ENCODE measurements around the gene SERPINB10.

DNA sequence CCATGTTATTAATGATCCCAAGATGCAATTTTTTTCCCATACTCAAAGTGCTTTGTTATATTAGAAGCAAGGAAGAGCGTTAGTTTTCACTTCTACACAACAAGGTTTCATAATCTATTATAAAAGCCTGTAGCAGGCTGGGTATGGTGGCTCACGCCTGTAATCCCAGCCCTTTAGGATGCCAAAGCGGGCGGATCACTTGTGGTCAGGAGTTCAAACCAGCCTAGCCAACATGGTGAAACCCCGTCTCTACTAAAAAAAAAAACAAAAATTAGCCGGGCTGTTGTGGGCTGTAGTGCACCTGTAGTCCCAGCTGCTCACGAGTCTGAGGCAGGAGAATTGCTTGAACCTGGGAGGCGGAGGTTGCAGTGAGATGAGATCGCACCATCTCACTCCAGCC is 39.2 kb upstream of the SERPINB10 start:
- TF ChIP-seq POLR2A (IDR thresholded peaks at IDR 0.05; ENCODE audit: low read depth, low read length) (no peak), TAF1 (IDR thresholded peaks at IDR 0.05; ENCODE audit: low read depth, low read length) (no peak), PAX5 (IDR thresholded peaks at IDR 0.05; ENCODE audit: insufficient read depth, low read length, severe bottlenecking) (no peak)

Measured in GM12891 (cell line).